ENCODE measurements around the gene ZNF141. TPM values are rescaled to one million over a fixed set of nuclear protein-coding genes. Genes with fewer than 3 reads are reported as not detected.

The ZNF141 gene
- polyA plus RNA-seq, 1 donor from 2014 or later, result 19.0 TPM

DNA sequence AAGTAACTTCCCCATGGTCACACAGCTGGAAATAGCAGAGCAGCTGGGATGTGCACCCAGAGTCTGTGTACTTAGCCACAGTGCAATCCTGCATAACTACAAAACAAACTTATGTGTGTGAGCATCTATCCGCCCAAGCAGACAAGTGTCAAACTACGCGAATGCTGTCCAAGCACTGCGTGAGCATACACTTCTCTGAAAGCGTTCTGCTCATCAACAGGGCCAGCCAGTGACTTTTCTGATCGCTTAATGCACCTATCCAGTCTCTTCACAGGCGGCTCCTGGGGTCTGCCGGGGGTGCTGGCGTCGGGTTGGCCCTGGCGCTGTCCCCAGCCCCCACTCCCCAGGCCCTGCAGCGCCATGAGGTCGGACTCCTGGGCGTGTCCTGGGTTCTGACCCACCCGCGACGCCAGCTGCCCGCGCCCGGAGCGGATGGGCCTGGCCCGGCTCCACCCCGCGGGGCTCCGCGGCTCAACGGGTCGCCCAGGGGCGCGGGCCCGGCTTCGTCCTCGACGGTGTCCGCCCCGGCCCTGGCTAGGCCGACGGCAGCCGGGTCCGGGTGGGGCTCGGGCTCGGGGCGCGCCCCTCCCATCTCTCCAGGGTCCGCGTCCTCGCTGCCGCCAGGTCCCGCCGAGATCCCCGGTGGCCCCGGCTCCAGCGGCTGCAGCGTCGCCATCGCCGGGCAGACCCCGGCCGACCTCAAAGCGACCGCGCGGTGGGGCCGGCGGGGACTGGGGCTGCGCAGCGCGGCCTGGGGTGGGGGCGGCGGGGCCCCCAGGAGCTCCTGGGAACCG, 1.3 kb upstream of the ZNF141 start:
- H3K9ac ChIP-seq (ENCODE audit: low read length), result peak overlapping the region; percentile 86
- H3F3A ChIP-seq (ENCODE audit: insufficient read depth, low read length, poor library complexity, severe bottlenecking), result no peaks in the 10 kb centered on the region
- H4K20me1 ChIP-seq (ENCODE audit: insufficient read depth), result no peaks in the 10 kb centered on the region
- H3K27ac ChIP-seq (ENCODE audit: low read length), result no peak overlapping the region
- H3K9me3 ChIP-seq (ENCODE audit: low read length), result no peaks in the 10 kb centered on the region
- no peaks in the 10 kb centered on the region for H3K9me2 ChIP-seq (ENCODE audit: insufficient read depth, low read length)
- peaks cover 25% of the 10 kb centered on the region for H3K79me2 ChIP-seq (replicated peaks; ENCODE audit: insufficient read depth, low read length)
- TF ChIP-seq EZH2 (IDR thresholded peaks at IDR 0.05; ENCODE audit: borderline replicate concordance, insufficient read depth, low read length, poor library complexity, severe bottlenecking) (no peak), TAF1 (IDR thresholded peaks at IDR 0.05; ENCODE audit: low read depth) (no peak), RAD21 (conservative IDR thresholded peaks at IDR 0.05) (no peak), SMC3 (conservative IDR thresholded peaks at IDR 0.05; ENCODE audit: poor library complexity) (no peak), EP300 (conservative IDR thresholded peaks at IDR 0.05; ENCODE audit: poor library complexity, severe bottlenecking) (no peak), POLR2AphosphoS5 (IDR thresholded peaks at IDR 0.05) (no peak), MXI1 (conservative IDR thresholded peaks at IDR 0.05; ENCODE audit: poor library complexity, severe bottlenecking) (no peak)
- TF ChIP-seq, protein P1, sequence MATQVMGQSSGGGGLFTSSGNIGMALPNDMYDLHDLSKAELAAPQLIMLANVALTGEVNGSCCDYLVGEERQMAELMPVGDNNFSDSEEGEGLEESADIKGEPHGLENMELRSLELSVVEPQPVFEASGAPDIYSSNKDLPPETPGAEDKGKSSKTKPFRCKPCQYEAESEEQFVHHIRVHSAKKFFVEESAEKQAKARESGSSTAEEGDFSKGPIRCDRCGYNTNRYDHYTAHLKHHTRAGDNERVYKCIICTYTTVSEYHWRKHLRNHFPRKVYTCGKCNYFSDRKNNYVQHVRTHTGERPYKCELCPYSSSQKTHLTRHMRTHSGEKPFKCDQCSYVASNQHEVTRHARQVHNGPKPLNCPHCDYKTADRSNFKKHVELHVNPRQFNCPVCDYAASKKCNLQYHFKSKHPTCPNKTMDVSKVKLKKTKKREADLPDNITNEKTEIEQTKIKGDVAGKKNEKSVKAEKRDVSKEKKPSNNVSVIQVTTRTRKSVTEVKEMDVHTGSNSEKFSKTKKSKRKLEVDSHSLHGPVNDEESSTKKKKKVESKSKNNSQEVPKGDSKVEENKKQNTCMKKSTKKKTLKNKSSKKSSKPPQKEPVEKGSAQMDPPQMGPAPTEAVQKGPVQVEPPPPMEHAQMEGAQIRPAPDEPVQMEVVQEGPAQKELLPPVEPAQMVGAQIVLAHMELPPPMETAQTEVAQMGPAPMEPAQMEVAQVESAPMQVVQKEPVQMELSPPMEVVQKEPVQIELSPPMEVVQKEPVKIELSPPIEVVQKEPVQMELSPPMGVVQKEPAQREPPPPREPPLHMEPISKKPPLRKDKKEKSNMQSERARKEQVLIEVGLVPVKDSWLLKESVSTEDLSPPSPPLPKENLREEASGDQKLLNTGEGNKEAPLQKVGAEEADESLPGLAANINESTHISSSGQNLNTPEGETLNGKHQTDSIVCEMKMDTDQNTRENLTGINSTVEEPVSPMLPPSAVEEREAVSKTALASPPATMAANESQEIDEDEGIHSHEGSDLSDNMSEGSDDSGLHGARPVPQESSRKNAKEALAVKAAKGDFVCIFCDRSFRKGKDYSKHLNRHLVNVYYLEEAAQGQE (IDR thresholded peaks at IDR 0.05; ENCODE audit: borderline replicate concordance), result no peak
- TF ChIP-seq, protein P2, sequence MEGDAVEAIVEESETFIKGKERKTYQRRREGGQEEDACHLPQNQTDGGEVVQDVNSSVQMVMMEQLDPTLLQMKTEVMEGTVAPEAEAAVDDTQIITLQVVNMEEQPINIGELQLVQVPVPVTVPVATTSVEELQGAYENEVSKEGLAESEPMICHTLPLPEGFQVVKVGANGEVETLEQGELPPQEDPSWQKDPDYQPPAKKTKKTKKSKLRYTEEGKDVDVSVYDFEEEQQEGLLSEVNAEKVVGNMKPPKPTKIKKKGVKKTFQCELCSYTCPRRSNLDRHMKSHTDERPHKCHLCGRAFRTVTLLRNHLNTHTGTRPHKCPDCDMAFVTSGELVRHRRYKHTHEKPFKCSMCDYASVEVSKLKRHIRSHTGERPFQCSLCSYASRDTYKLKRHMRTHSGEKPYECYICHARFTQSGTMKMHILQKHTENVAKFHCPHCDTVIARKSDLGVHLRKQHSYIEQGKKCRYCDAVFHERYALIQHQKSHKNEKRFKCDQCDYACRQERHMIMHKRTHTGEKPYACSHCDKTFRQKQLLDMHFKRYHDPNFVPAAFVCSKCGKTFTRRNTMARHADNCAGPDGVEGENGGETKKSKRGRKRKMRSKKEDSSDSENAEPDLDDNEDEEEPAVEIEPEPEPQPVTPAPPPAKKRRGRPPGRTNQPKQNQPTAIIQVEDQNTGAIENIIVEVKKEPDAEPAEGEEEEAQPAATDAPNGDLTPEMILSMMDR (IDR thresholded peaks at IDR 0.05; ENCODE audit: poor library complexity, severe bottlenecking), result no peak
- H3K4me3 ChIP-seq (ENCODE audit: low read length), result peak overlapping the region; percentile 95
- H3K27me3 ChIP-seq (ENCODE audit: insufficient read depth, low read depth, low read length), result no peaks in the 10 kb centered on the region
- peak overlapping the region; percentile 97 for H2AFZ ChIP-seq (ENCODE audit: low read depth, low read length)
- H3K4me2 ChIP-seq (ENCODE audit: low read length), result no peak overlapping the region
- H3K36me3 ChIP-seq (ENCODE audit: insufficient read depth, low read length), result no peaks in the 10 kb centered on the region

DNA sequence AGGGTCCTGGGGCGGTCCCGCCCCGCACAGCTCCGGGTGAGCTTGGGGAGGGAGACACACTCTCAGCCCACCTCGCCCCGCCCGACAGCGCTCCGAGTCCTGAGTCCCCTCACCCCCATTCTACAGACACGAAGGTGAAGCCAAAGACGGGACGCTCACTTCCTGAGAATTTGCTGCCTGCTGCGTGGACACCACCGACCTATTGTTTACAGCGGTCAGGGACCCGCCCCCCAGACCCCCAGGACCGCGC, 796 bp upstream of the ZNF141 start:
- no peak for TF ChIP-seq SMC3 (conservative IDR thresholded peaks at IDR 0.05; ENCODE audit: poor library complexity)
- no peak for TF ChIP-seq MXI1 (conservative IDR thresholded peaks at IDR 0.05; ENCODE audit: poor library complexity, severe bottlenecking)
- TF ChIP-seq EP300 (conservative IDR thresholded peaks at IDR 0.05; ENCODE audit: poor library complexity, severe bottlenecking), result no peak
- TF ChIP-seq, protein P2 (IDR thresholded peaks at IDR 0.05; ENCODE audit: poor library complexity, severe bottlenecking), result no peak
- no peak for TF ChIP-seq POLR2AphosphoS5 (IDR thresholded peaks at IDR 0.05)
- TF ChIP-seq TAF1 (IDR thresholded peaks at IDR 0.05; ENCODE audit: low read depth), result no peak
- TF ChIP-seq, protein P1 (IDR thresholded peaks at IDR 0.05; ENCODE audit: borderline replicate concordance), result no peak
- TF ChIP-seq RAD21 (conservative IDR thresholded peaks at IDR 0.05), result no peak
- no peak for TF ChIP-seq EZH2 (IDR thresholded peaks at IDR 0.05; ENCODE audit: borderline replicate concordance, insufficient read depth, low read length, poor library complexity, severe bottlenecking)
- Histone ChIP-seq H3K27me3 (ENCODE audit: insufficient read depth, low read depth, low read length) (no peaks in the 10 kb centered on the region), H4K20me1 (ENCODE audit: insufficient read depth) (no peaks in the 10 kb centered on the region), H3K9ac (ENCODE audit: low read length) (peak overlapping the region; percentile 86), H3K4me3 (ENCODE audit: low read length) (peak overlapping the region; percentile 95), H3K79me2 (replicated peaks; ENCODE audit: insufficient read depth, low read length) (peaks cover 30% of the 10 kb centered on the region), H3F3A (ENCODE audit: insufficient read depth, low read length, poor library complexity, severe bottlenecking) (no peaks in the 10 kb centered on the region), H3K27ac (ENCODE audit: low read length) (peak overlapping the region; percentile 87), H3K9me2 (ENCODE audit: insufficient read depth, low read length) (no peaks in the 10 kb centered on the region), H2AFZ (ENCODE audit: low read depth, low read length) (peak overlapping the region; percentile 97), H3K9me3 (ENCODE audit: low read length) (no peaks in the 10 kb centered on the region), H3K4me2 (ENCODE audit: low read length) (peak overlapping the region; percentile 26), H3K36me3 (ENCODE audit: insufficient read depth, low read length) (no peaks in the 10 kb centered on the region)

Measured in neural cell (in vitro differentiated cells).